CD4-positive, alpha-beta T cell (primary cell): ENCODE data around the gene CDK14. TPM values are rescaled to one million over a fixed set of nuclear protein-coding genes. Genes with fewer than 3 reads are reported as not detected.

Experiments
- ATAC-seq: fragments of 200-7000 bp; cut with Tn5 transposase; one replicate; pipeline ENCODE4 v1.10.0; 2022; ENCODE audit warnings: mild to moderate bottlenecking; ENCODE audit not compliant: poor library complexity
- CTCF ChIA-PET: fragments of 350-600 bp; sonication (Branson Sonifier 250); formaldehyde crosslinking; loops from one replicate; lab custom pipeline; 2021; ENCODE audit warnings: antibody characterized with exemption, inconsistent platforms; lab: Charles Lee
- POLR2A ChIA-PET: fragments of 350-600 bp; sonication (Branson Sonifier 250); formaldehyde crosslinking; loops from one replicate; lab custom pipeline; 2021; ENCODE audit warnings: antibody characterized with exemption, inconsistent platforms; lab: Charles Lee
- DNase-seq, 14 experiments: peaks; one replicate each; pipeline ENCODE4 v3.0.0-alpha.2; 2013 to 2020; ENCODE audit warnings: mixed read lengths in 2 of 14
- H3K27ac ChIP-seq, 2 donors: one replicate each; pipeline versions ENCODE4 v1.5.1 to v1.7.0; 2013; ENCODE audit warnings: low read length in 2 of 2, low read depth in 1 of 2, mild to moderate bottlenecking in 1 of 2
- H3K27me3 ChIP-seq, 2 experiments: 1 replicate in 1 of 2; 2 replicates in 1 of 2; pipeline versions ENCODE4 v1.6.1 to v1.7.0; 2013; ENCODE audit warnings: low read length in 2 of 2, control low read depth in 1 of 2, mild to moderate bottlenecking in 1 of 2, moderate library complexity in 1 of 2; ENCODE audit not compliant: insufficient read depth in 2 of 2, control insufficient read depth in 1 of 2
- H3K36me3 ChIP-seq: one replicate; pipeline ENCODE4 v1.6.1; 2013; ENCODE audit warnings: low read length, control low read depth; ENCODE audit not compliant: insufficient read depth
- H3K4me1 ChIP-seq: one replicate; pipeline ENCODE4 v1.6.1; 2013; ENCODE audit warnings: low read length, control low read depth; ENCODE audit not compliant: insufficient read depth
- H3K4me3 ChIP-seq: one replicate; pipeline ENCODE4 v1.5.1; 2013; ENCODE audit warnings: mild to moderate bottlenecking, low read length, moderate library complexity
- H3K9me3 ChIP-seq, 2 experiments: 1 replicate in 1 of 2; 2 replicates in 1 of 2; pipeline versions ENCODE4 v1.6.1 to v1.7.0; 2013; ENCODE audit warnings: low read length in 2 of 2, mild to moderate bottlenecking in 2 of 2, control low read depth in 1 of 2, moderate library complexity in 1 of 2; ENCODE audit not compliant: control insufficient read depth in 1 of 2, insufficient read depth in 1 of 2
- H3K27ac Mint-ChIP-seq: one replicate; pipeline ENCODE4 v1.8.0; 2020; ENCODE audit warnings: mixed read lengths
- H3K27me3 Mint-ChIP-seq: one replicate; pipeline ENCODE4 v1.8.0; 2021; ENCODE audit warnings: mixed read lengths
- H3K36me3 Mint-ChIP-seq: one replicate; pipeline ENCODE4 v1.8.0; 2021; ENCODE audit warnings: low read depth, mixed read lengths
- H3K4me1 Mint-ChIP-seq: one replicate; pipeline ENCODE4 v1.8.0; 2021; ENCODE audit warnings: low read depth, mixed read lengths
- H3K4me3 Mint-ChIP-seq: one replicate; pipeline ENCODE4 v1.8.0; 2020; ENCODE audit warnings: mild to moderate bottlenecking, mixed read lengths
- H3K9me3 Mint-ChIP-seq: one replicate; pipeline ENCODE4 v1.8.0; 2020; ENCODE audit warnings: mixed read lengths
- intact Hi-C, 2 experiments: fragments of 100-400 bp; cut with DNase I in 1 of 2; cut with micrococcal nuclease in 1 of 2; formaldehyde crosslinking; loops; one replicate each; pipeline versions ENCODE4 v1.15.1 to v1.9.0; 2023 to 2025; cut with DNase I, micrococcal nuclease
- total RNA-seq, 174 experiments: library from RNA in 2 of 174; stranded (reverse) in 2 of 174; gene quantifications; one replicate each; pipeline ENCODE4 v1.2.3 and lab custom pipeline; 2021 to 2026
- TF ChIP-seq, protein P1 (sequence below): fragments of 200-600 bp; IDR thresholded peaks from one replicate; pipeline ENCODE4 v1.8.0; 2022; ENCODE audit warnings: antibody characterized with exemption, mild to moderate bottlenecking

The CDK14 gene
- total RNA-seq, 2 experiments from 2014 or later, result 0.45 to 0.47 TPM

DNA sequence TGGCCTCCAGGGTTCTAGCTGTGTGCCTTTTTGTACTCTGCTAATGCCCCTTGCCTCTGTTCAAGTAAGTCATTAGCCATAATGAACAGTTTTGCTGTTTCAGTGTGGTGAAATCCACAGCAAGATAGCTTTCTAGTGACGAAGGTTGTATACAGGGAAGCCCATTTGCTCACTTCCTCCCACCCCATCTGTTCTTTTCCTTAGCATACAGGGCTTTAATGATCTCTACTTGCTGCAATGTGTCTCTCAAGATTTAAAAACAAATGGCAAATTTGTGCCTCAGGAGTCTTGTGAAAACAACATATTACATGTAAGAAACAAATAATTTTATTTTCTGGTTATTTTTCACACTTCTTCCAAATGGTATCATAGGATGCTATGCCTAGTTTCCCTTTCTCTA, 243.2 kb downstream of the CDK14 start:
- no peak overlapping the region for H3K4me3 Mint-ChIP-seq
- H3K4me1 Mint-ChIP-seq, result no peaks in the 10 kb centered on the region
- H3K36me3 Mint-ChIP-seq, result no peaks in the 10 kb centered on the region
- Histone ChIP-seq H3K9me3 (peaks cover 3 to 4% of the 10 kb centered on the region in 2 experiments), H3K4me3 (no peak overlapping the region), H3K27ac (no peak overlapping the region), H3K4me1 (no peaks in the 10 kb centered on the region), H3K36me3 (no peaks in the 10 kb centered on the region), H3K27me3 (no peaks in the 10 kb centered on the region)
- H3K27me3 Mint-ChIP-seq, result no peaks in the 10 kb centered on the region
- TF ChIP-seq, protein P1, sequence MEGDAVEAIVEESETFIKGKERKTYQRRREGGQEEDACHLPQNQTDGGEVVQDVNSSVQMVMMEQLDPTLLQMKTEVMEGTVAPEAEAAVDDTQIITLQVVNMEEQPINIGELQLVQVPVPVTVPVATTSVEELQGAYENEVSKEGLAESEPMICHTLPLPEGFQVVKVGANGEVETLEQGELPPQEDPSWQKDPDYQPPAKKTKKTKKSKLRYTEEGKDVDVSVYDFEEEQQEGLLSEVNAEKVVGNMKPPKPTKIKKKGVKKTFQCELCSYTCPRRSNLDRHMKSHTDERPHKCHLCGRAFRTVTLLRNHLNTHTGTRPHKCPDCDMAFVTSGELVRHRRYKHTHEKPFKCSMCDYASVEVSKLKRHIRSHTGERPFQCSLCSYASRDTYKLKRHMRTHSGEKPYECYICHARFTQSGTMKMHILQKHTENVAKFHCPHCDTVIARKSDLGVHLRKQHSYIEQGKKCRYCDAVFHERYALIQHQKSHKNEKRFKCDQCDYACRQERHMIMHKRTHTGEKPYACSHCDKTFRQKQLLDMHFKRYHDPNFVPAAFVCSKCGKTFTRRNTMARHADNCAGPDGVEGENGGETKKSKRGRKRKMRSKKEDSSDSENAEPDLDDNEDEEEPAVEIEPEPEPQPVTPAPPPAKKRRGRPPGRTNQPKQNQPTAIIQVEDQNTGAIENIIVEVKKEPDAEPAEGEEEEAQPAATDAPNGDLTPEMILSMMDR, result no peak
- ATAC-seq (no peak), DNase-seq (no peak)
- no peak overlapping the region for H3K27ac Mint-ChIP-seq
- intact Hi-C loops, result no loop called here
- ChIA-PET POLR2A (no interaction called here), CTCF (no interaction called here)
- peaks cover 5% of the 10 kb centered on the region for H3K9me3 Mint-ChIP-seq

DNA sequence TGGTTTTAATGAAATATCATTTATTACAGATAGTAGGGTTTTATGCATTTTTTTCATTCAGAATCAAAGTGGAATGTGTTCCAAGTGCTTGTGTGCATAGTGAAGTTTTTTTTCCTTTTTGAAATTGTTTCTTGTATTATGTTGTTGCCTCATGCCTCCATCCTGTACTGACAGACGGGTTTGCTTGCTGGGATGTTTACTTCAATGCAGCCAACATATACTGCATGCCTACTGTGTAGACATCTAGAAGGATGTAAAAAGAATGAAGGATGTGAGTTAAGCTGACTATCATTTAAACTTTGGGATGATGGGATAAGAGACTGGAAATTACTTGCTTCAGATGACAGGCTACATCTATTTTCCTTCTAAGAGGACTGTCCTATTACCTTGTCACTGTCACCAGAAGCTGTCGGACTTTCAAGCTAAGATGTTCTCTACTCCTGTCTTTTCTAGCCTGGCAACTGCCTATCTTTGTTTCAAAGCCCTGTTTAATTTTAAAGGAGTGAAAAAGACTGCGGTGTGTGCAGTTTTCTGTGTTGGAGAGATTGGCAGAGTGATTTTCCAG, 243.7 kb downstream of the CDK14 start:
- Histone ChIP-seq H3K27ac (no peak overlapping the region), H3K4me3 (no peak overlapping the region), H3K4me1 (no peaks in the 10 kb centered on the region), H3K36me3 (no peaks in the 10 kb centered on the region), H3K27me3 (no peaks in the 10 kb centered on the region), H3K9me3 (peaks cover 3 to 4% of the 10 kb centered on the region in 2 experiments)
- no peaks in the 10 kb centered on the region for H3K36me3 Mint-ChIP-seq
- H3K4me1 Mint-ChIP-seq, result no peaks in the 10 kb centered on the region
- H3K4me3 Mint-ChIP-seq, result no peak overlapping the region
- peaks cover 5% of the 10 kb centered on the region for H3K9me3 Mint-ChIP-seq
- DNase-seq, result no peak
- ChIA-PET CTCF (no interaction called here), POLR2A (no interaction called here)
- no peaks in the 10 kb centered on the region for H3K27me3 Mint-ChIP-seq
- no peak overlapping the region for H3K27ac Mint-ChIP-seq
- TF ChIP-seq, protein P1, result no peak
- no peak for ATAC-seq
- intact Hi-C loops, result no loop called here

- Histone ChIP-seq H3K27ac (no peak overlapping the region), H3K27me3 (no peaks in the 10 kb centered on the region), H3K36me3 (no peaks in the 10 kb centered on the region), H3K9me3 (peaks cover 3 to 4% of the 10 kb centered on the region in 2 experiments), H3K4me3 (no peak overlapping the region), H3K4me1 (no peaks in the 10 kb centered on the region)
- H3K27ac Mint-ChIP-seq, result no peak overlapping the region
- no peaks in the 10 kb centered on the region for H3K27me3 Mint-ChIP-seq
- TF ChIP-seq, protein P1, result no peak
- DNase-seq (no peak), ATAC-seq (no peak)
- H3K9me3 Mint-ChIP-seq, result peaks cover 5% of the 10 kb centered on the region
- no peak overlapping the region for H3K4me3 Mint-ChIP-seq
- intact Hi-C loops, result no loop called here
- POLR2A ChIA-PET, result no interaction called here
- no peaks in the 10 kb centered on the region for H3K36me3 Mint-ChIP-seq
- H3K4me1 Mint-ChIP-seq, result no peaks in the 10 kb centered on the region
- CTCF ChIA-PET, result no interaction called here
These were observed 245.8 kb downstream of the CDK14 start for GRCh38 chr7:90841759-90842429.
